Endothelial cell of umbilical vein (primary cell): Measurements from ENCODE around the gene BRD3. TPM values are rescaled to one million over a fixed set of nuclear protein-coding genes. Genes with fewer than 3 reads are reported as not detected.

Experiments used
- BruUV-seq: library from RNA; stranded (reverse); fragments of 400-500 nt; replicated peaks from 2 replicates; lab custom pipeline; 2021; lab: Mats Ljungman, UMichigan
- CTCF ChIA-PET: fragments of 300-600, 350-600 bp; sonication (Branson Sonifier 250); formaldehyde crosslinking; loops from one replicate; lab custom pipeline; 2021; ENCODE audit warnings: antibody characterized with exemption, inconsistent platforms; lab: Charles Lee
- POLR2A ChIA-PET: fragments of 300-600, 350-600 bp; sonication (Branson Sonifier 250); formaldehyde crosslinking; loops from one replicate; lab custom pipeline; 2021; ENCODE audit warnings: antibody characterized with exemption, inconsistent platforms; lab: Charles Lee
- DNase-seq: peaks from one replicate; pipeline ENCODE4 v3.0.0-alpha.2; 2011; ENCODE audit warnings: low read depth, low spot score
- FAIRE-seq: peaks from 2 replicates; lab custom pipeline; 2011; peaks lifted over from hg19 to GRCh38; lab: Jason Lieb, UNC
- H2AFZ ChIP-seq: 2 replicates; pipeline ENCODE4 v1.6.0; 2012; ENCODE audit warnings: low read depth, low read length, control low read depth, inconsistent platforms
- H3K27ac ChIP-seq: 2 replicates; pipeline ENCODE4 v1.5.1; 2011; ENCODE audit warnings: low read depth, mild to moderate bottlenecking, control low read depth, low read length, moderate library complexity; ENCODE audit not compliant: insufficient read depth
- H3K27me3 ChIP-seq, 2 experiments: 2 replicates each; pipeline versions ENCODE4 v1.6.0 to v1.6.1; 2011; ENCODE audit warnings: low read length in 2 of 2, mixed read lengths in 1 of 2; ENCODE audit not compliant: control insufficient read depth in 2 of 2, insufficient read depth in 2 of 2
- H3K36me3 ChIP-seq, 2 experiments: 2 replicates in 1 of 2; 3 replicates in 1 of 2; pipeline ENCODE4 v1.5.1; 2011; ENCODE audit warnings: low read length in 2 of 2, mild to moderate bottlenecking in 1 of 2, moderate library complexity in 1 of 2; ENCODE audit not compliant: control insufficient read depth in 2 of 2, insufficient read depth in 2 of 2; ENCODE audit errors: extremely low read depth in 1 of 2
- H3K4me1 ChIP-seq: 3 replicates; pipeline ENCODE4 v1.5.1; 2011; ENCODE audit warnings: mild to moderate bottlenecking, low read length; ENCODE audit not compliant: control insufficient read depth, insufficient read depth; ENCODE audit errors: extremely low read depth
- H3K4me2 ChIP-seq: 2 replicates; pipeline ENCODE4 v1.6.1; 2011; ENCODE audit warnings: low read length, control low read depth, mixed read lengths; ENCODE audit not compliant: insufficient read depth
- H3K4me3 ChIP-seq, 3 experiments: fragments of 200-600 bp in 1 of 3; sonication (generic), shearing (Covaris generic) in 1 of 3; replicated peaks in 1 of 3; 2 replicates each; pipeline ENCODE4 v1.5.1; 2011 to 2016; ENCODE audit warnings: control low read depth in 3 of 3, low read length in 3 of 3, mild to moderate bottlenecking in 2 of 3, inconsistent platforms in 1 of 3, low read depth in 1 of 3, moderate library complexity in 1 of 3; ENCODE audit not compliant: insufficient read depth in 1 of 3
- H3K79me2 ChIP-seq: 2 replicates; pipeline ENCODE4 v1.6.0; 2012; ENCODE audit warnings: low read length, inconsistent platforms; ENCODE audit not compliant: control insufficient read depth, insufficient read depth
- H3K9ac ChIP-seq: replicated peaks from 2 replicates; pipeline ENCODE3; 2011; ENCODE audit warnings: low read length, control low read depth; ENCODE audit not compliant: insufficient read depth; ENCODE audit errors: extremely low read depth
- H3K9me1 ChIP-seq: replicated peaks from 3 replicates; pipeline ENCODE4 v1.6.0; 2011; ENCODE audit warnings: mild to moderate bottlenecking, low read length; ENCODE audit not compliant: control insufficient read depth, insufficient read depth; ENCODE audit errors: extremely low read depth
- H3K9me3 ChIP-seq: replicated peaks from 2 replicates; pipeline ENCODE4 v1.5.1; 2012; ENCODE audit warnings: low read length, inconsistent platforms; ENCODE audit not compliant: control insufficient read depth, insufficient read depth
- H4K20me1 ChIP-seq: replicated peaks from 2 replicates; pipeline ENCODE3; 2011; ENCODE audit warnings: mild to moderate bottlenecking, low read length; ENCODE audit not compliant: control insufficient read depth, insufficient read depth; ENCODE audit errors: extremely low read depth
- CTCF ChIP-seq, 2 donors: IDR thresholded peaks; 1 replicate in 1 of 2; 2 replicates in 1 of 2; pipeline ENCODE4 v1.5.1; 2011; ENCODE audit warnings: low read length in 2 of 2, mild to moderate bottlenecking in 2 of 2, moderate library complexity in 2 of 2, control low read depth in 1 of 2, inconsistent platforms in 1 of 2, low read depth in 1 of 2; ENCODE audit not compliant: insufficient read depth in 1 of 2; ENCODE audit errors: extremely low read depth in 1 of 2
- EZH2 ChIP-seq: IDR thresholded peaks from 2 replicates; pipeline ENCODE4 v1.6.1; 2012; ENCODE audit warnings: borderline replicate concordance, low read depth, mild to moderate bottlenecking, moderate library complexity, low read length, inconsistent platforms; ENCODE audit not compliant: severe bottlenecking
- FOS ChIP-seq: IDR thresholded peaks from 2 replicates; pipeline ENCODE4 v1.6.1; 2011; ENCODE audit warnings: mild to moderate bottlenecking, low read length, moderate library complexity, borderline replicate concordance; ENCODE audit not compliant: insufficient read depth
- GATA2 ChIP-seq: IDR thresholded peaks from 2 replicates; pipeline ENCODE4 v1.7.0; 2011; ENCODE audit warnings: low read depth, mild to moderate bottlenecking, moderate library complexity, mixed read lengths, low read length; ENCODE audit not compliant: insufficient read length, insufficient read depth
- JUN ChIP-seq: IDR thresholded peaks from 2 replicates; pipeline ENCODE4 v1.6.1; 2011; ENCODE audit warnings: borderline replicate concordance, low read depth; ENCODE audit not compliant: insufficient read length, insufficient read depth
- MYC ChIP-seq: IDR thresholded peaks from one replicate; pipeline ENCODE4 v1.6.1; 2011; ENCODE audit warnings: mild to moderate bottlenecking, low read depth, low read length
- POLR2A ChIP-seq: IDR thresholded peaks from 2 replicates; pipeline ENCODE4 v1.6.1; 2012; ENCODE audit warnings: low read depth, mild to moderate bottlenecking, control low read depth, low read length
- POLR2AphosphoS5 ChIP-seq: IDR thresholded peaks from 2 replicates; pipeline ENCODE4 v1.6.1; 2012; ENCODE audit warnings: low read depth, mild to moderate bottlenecking, control low read depth, low read length, moderate library complexity; ENCODE audit not compliant: insufficient read depth
- dilution Hi-C: fragments of 300-500 bp; cut with MboI; formaldehyde crosslinking; loops from one replicate; pipeline ENCODE4 v1.15.0; 2019; ENCODE audit warnings: low sequenced_read_pairs; ENCODE audit not compliant: extremely low pct_ligation_motif_present
- intact Hi-C: fragments of 100-400 bp; cut with micrococcal nuclease; formaldehyde crosslinking; loops from one replicate; pipeline ENCODE4 v1.10.0; 2022
- polyA plus RNA-seq, 4 experiments: library from polyadenylated mRNA; depleted of rRNA in 3 of 4; stranded (reverse) in 3 of 4; unstranded in 1 of 4; fragments of >200 nt; gene quantifications; 2 replicates each; pipeline versions ENCODE4 v1.2.1 to v1.2.3, GENCODE V29; 2011 to 2012; ENCODE audit warnings: missing spikeins in 1 of 4
- total RNA-seq: library from RNA; stranded (reverse); gene quantifications from 2 replicates; pipeline ENCODE4 v1.2.3, GENCODE V29; 2021
- TF ChIP-seq, protein P1 (sequence below): IDR thresholded peaks from 2 replicates; pipeline ENCODE4 v1.6.1; 2011; ENCODE audit not compliant: insufficient read depth, insufficient read length

BRD3 gene
- total and polyA plus RNA-seq, 2 donors (not counting 3 experiments of a cell fraction or from before 2014, with no cell fraction given): 10.5 to 47.1 TPM

DNA sequence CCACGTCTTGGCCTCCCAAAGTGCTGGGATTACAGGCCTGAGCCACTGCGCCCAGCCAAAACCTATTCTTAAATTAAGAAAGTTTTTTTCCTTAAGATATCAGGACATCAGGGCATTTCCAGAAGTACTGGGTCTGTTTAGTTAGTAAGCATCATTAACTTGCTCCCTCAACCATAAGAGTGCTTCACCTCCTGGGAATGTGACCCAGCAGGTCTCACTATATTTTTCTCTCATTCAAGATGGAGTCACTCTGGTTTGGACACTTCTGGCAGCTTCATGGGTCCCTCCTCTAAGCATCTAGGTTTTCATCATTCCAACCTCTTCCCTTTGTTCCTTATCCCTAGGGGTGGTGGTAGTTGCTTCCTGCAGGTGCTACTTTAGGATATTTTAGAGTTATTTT lies 52.9 kb downstream of the BRD3 start:
- Histone ChIP-seq H3K9ac (no peak overlapping the region), H4K20me1 (no peaks in the 10 kb centered on the region), H2AFZ (no peak overlapping the region), H3K9me1 (no peaks in the 10 kb centered on the region), H3K27me3 (no peaks in the 10 kb centered on the region), H3K79me2 (no peaks in the 10 kb centered on the region), H3K9me3 (no peaks in the 10 kb centered on the region), H3K4me3 (no peak overlapping the region), H3K4me2 (no peak overlapping the region), H3K36me3 (no peaks in the 10 kb centered on the region), H3K4me1 (no peaks in the 10 kb centered on the region), H3K27ac (no peak overlapping the region)
- ChIA-PET POLR2A (no interaction called here), CTCF (interaction anchor here (0.7 to 1.2 kb wide), 2 partner anchors 10 to 528 kb away, joined by 3 read pairs; no protein-coding TSS in a partner anchor)
- TF ChIP-seq POLR2A (no peak), CTCF (IDR thresholded peaks at IDR 0.05; ENCODE audit: extremely low read depth in 1 of 2, insufficient read depth in 1 of 2, low read depth in 1 of 2, low read length in 2 of 2) (no peak), FOS (no peak), EZH2 (no peak), MYC (no peak), GATA2 (no peak), POLR2AphosphoS5 (no peak), JUN (no peak)
- TF ChIP-seq, protein P1, sequence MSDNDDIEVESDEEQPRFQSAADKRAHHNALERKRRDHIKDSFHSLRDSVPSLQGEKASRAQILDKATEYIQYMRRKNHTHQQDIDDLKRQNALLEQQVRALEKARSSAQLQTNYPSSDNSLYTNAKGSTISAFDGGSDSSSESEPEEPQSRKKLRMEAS: no peak
- no TSS peak for BruUV-seq
- FAIRE-seq: no peak
- DNase-seq: no peak
- dilution Hi-C loops (no loop called here), intact Hi-C loops (no loop called here)
